ENCODE data around the gene CHCHD5. TPM values are rescaled to one million over a fixed set of nuclear protein-coding genes. Genes with fewer than 3 reads are reported as not detected.

The CHCHD5 gene
- total RNA-seq, 1 donor from 2014 or later = 5.6 TPM

- DNase-seq = no peak
Observed at GRCh38 chr2:112625474-112626114, 41.2 kb downstream of the CHCHD5 start.

GRCh38 chr2:112626604-112627059 is 42.2 kb downstream of the CHCHD5 start:
- peak; percentile 86 for DNase-seq

GRCh38 chr2:112627060-112628040 is 42.9 kb downstream of the CHCHD5 start:
- peak; percentile 97 for DNase-seq

DNA sequence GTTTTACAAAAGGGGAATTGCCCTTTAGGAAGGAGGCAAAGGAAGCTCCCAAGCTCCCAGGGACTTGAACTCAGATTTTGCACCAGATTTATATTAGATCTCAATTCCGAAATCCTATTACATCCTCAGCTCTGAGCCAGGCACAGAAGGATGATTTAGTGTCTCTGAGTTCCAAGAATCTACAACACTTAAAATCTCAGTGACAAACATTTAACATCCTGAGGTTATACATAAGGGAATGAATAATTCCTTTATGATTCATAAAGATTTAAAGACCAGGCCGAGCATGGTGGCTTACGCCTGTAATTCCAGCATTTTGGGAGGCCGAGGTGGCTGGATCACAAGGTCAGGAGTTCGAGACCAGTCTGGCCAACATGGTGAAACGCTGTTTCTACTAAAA is 44.8 kb downstream of the CHCHD5 start:
- DNase-seq = no peak

GRCh38 chr2:112629823-112630222 is 45.4 kb downstream of the CHCHD5 start:
- DNase-seq = no peak

GRCh38 chr2:112630268-112630667 is 45.9 kb downstream of the CHCHD5 start:
- no peak for DNase-seq

DNA sequence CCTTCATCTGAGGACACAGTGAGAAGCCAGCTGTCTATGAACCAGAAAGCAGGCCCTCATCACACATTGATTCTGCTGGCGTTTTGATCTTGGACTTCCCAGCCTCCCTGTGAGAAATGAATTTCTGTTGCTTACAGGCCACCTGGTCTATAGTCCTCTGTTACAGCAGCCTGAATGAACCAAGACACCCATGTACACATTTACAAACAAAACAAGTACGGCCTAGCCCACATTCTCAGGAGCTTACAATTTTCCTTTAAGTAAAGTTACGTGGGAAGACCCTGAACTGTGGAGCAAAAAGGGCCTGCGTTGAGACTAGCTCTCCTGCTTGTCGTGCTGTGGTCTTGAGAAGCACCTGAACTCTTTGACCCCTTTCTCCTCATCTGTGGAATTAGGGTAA is 49.3 kb downstream of the CHCHD5 start:
- no peak for DNase-seq

DNA sequence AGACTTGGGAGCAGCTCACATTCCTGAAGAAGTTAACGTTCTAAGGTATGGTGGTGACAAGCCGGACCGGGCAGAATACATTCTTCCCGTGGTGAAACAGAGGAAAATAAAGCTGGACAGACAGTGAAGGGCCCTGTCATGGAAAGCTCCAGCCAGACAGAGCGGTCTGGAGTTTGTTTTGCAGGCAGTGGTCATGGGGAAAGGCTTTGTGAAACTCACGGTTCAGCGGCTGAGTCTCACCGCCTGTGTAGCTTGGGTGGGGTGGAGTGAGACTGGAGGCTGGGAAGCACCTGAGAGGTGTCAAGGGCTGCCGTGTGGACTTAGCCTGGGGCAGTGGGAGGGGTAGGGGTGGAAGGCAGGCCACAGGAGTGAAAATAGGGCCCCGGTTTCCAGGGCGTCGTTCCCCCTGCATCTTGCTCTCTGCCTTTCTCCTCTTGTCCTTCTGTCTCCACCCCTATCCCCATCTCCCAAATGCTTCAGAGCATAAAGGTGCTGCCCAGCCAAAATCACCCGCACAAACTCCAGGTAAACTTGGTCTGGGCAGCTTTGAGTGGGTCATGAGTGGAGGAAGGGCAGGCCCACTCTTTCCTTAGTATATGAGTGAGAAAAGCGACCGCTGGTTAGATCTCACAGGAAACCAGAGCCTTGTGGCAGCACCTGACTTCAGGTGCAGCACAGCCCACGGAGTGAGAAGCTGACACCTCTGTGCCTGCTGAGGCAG is 49.9 kb downstream of the CHCHD5 start:
- no peak for DNase-seq

DNA sequence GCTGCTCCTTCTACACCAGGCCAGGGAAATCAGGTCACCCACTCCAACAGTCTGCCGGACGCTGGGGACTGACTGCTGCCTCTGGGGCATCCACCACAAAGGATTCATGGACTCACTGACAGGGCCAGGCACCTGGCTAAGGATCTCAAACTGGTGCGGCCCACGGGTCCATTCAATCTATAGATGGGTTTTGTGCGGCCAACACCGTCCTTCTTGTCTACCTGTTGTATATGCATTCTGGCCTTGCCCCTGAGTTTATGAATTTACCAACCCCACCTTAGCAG is 50.4 kb downstream of the CHCHD5 start:
- no peak for DNase-seq

- DNase-seq = no peak
Observed at GRCh38 chr2:112636605-112637288, 52.3 kb downstream of the CHCHD5 start.

GRCh38 chr2:112637289-112637660 is 52.9 kb downstream of the CHCHD5 start:
- DNase-seq = no peak

Other genes starting within 250 kb of the CHCHD5 start
- gene RGPD8, start 151.0 kb upstream of the CHCHD5 start, total RNA-seq = 10.5 and 16.2 TPM in 2 replicates
- gene TTL, start 102.5 kb upstream of the CHCHD5 start, total RNA-seq = 20.8 and 27.6 TPM in 2 replicates
- gene POLR1B, start 42.1 kb upstream of the CHCHD5 start, total RNA-seq = 16.8 and 22.0 TPM in 2 replicates
- gene SLC20A1, start 61.3 kb downstream of the CHCHD5 start, total RNA-seq = 31.1 and 75.5 TPM in 2 replicates
- gene NT5DC4, start 136.4 kb downstream of the CHCHD5 start, total RNA-seq = not detected in 2 replicates
- 2.4 and 12.8 TPM in 2 replicates for gene CKAP2L, start 180.0 kb downstream of the CHCHD5 start, total RNA-seq
- gene IL1A, start 199.9 kb downstream of the CHCHD5 start, total RNA-seq = under 0.01 and 0.19 TPM in 2 replicates